ENCODE results near the gene UGT3A2.

- TF ChIP-seq CTCF (conservative IDR thresholded peaks at IDR 0.05) (no peak), EZH2 (IDR thresholded peaks at IDR 0.05; ENCODE audit: low read depth) (no peak)
Measured at GRCh38 chr5:36096486-36096885, 29.8 kb upstream of the UGT3A2 start.
